H9 (cell line): ENCODE measurements around the gene HLF. TPM values are rescaled to one million over a fixed set of nuclear protein-coding genes. Genes with fewer than 3 reads are reported as not detected.

Experiments
- DNase-seq: peaks from one replicate; pipeline ENCODE4 v3.0.0-alpha.2; 2017
- H2AFZ ChIP-seq: one replicate; pipeline ENCODE4 v1.6.1; 2013; ENCODE audit warnings: mild to moderate bottlenecking, low read length, control low read depth, moderate library complexity
- H2AK5ac ChIP-seq: 2 replicates; pipeline ENCODE4 v1.6.1; 2013; ENCODE audit warnings: low read length, control low read depth, mixed read lengths; ENCODE audit not compliant: insufficient read length
- H2BK120ac ChIP-seq: one replicate; pipeline ENCODE4 v1.6.1; 2013; ENCODE audit warnings: low read depth, mild to moderate bottlenecking, low read length, control low read depth, inconsistent platforms; ENCODE audit not compliant: poor library complexity, severe bottlenecking
- H2BK12ac ChIP-seq: 2 replicates; pipeline ENCODE4 v1.6.1; 2013; ENCODE audit warnings: low read length, control low read depth, mixed read lengths, low read depth; ENCODE audit not compliant: insufficient read length
- H2BK15ac ChIP-seq: 2 replicates; pipeline ENCODE4 v1.6.1; 2013; ENCODE audit warnings: low read depth, low read length, control low read depth
- H2BK20ac ChIP-seq: one replicate; pipeline ENCODE4 v1.6.1; 2013; ENCODE audit warnings: low read depth, mild to moderate bottlenecking, low read length, control low read depth, inconsistent platforms; ENCODE audit not compliant: poor library complexity, severe bottlenecking
- H2BK5ac ChIP-seq: 2 replicates; pipeline ENCODE4 v1.6.1; 2013; ENCODE audit warnings: low read length, control low read depth, mixed read lengths; ENCODE audit not compliant: insufficient read length
- H3K14ac ChIP-seq: 2 replicates; pipeline ENCODE4 v1.6.1; 2013; ENCODE audit warnings: low read length, control low read depth; ENCODE audit not compliant: insufficient read depth
- H3K18ac ChIP-seq: 2 replicates; pipeline ENCODE4 v1.6.1; 2013; ENCODE audit warnings: low read depth, mild to moderate bottlenecking, mixed read lengths, low read length, control low read depth; ENCODE audit not compliant: insufficient read length
- H3K23ac ChIP-seq: 2 replicates; pipeline ENCODE4 v1.6.1; 2013; ENCODE audit warnings: low read length, control low read depth, mixed read lengths, low read depth; ENCODE audit not compliant: insufficient read length
- H3K23me2 ChIP-seq: 2 replicates; pipeline ENCODE4 v1.6.1; 2013; ENCODE audit warnings: low read depth, mild to moderate bottlenecking, mixed read lengths, low read length, control low read depth; ENCODE audit not compliant: insufficient read length, poor library complexity, severe bottlenecking
- H3K27ac ChIP-seq: 2 replicates; pipeline ENCODE4 v1.5.1; 2013; ENCODE audit warnings: low read length, control low read depth, mixed read lengths, low read depth; ENCODE audit not compliant: insufficient read length
- H3K27me3 ChIP-seq: 2 replicates; pipeline ENCODE4 v1.6.1; 2013; ENCODE audit warnings: low read length, control low read depth, inconsistent platforms; ENCODE audit not compliant: insufficient read depth
- H3K4ac ChIP-seq: 2 replicates; pipeline ENCODE4 v1.6.1; 2013; ENCODE audit warnings: low read depth, mild to moderate bottlenecking, control low read depth, inconsistent platforms, low read length, moderate library complexity
- H3K4me1 ChIP-seq: 2 replicates; pipeline ENCODE4 v1.6.1; 2013; ENCODE audit warnings: low read length, control low read depth, inconsistent platforms; ENCODE audit not compliant: insufficient read depth
- H3K4me2 ChIP-seq: 2 replicates; pipeline ENCODE4 v1.6.1; 2013; ENCODE audit warnings: low read length, control low read depth, mixed read lengths; ENCODE audit not compliant: insufficient read length, insufficient read depth
- H3K56ac ChIP-seq: 2 replicates; pipeline ENCODE4 v1.6.1; 2013; ENCODE audit warnings: low read depth, mild to moderate bottlenecking, mixed read lengths, low read length, control low read depth; ENCODE audit not compliant: insufficient read length
- H3K79me1 ChIP-seq: 2 replicates; pipeline ENCODE4 v1.6.1; 2013; ENCODE audit warnings: low read depth, mild to moderate bottlenecking, moderate library complexity, low read length, control low read depth, inconsistent platforms; ENCODE audit not compliant: insufficient read depth, poor library complexity, severe bottlenecking
- H3K79me2 ChIP-seq: 2 replicates; pipeline ENCODE4 v1.6.1; 2013; ENCODE audit warnings: low read length, control low read depth, inconsistent platforms; ENCODE audit not compliant: insufficient read depth
- H3K9ac ChIP-seq: 2 replicates; pipeline ENCODE4 v1.6.1; 2013; ENCODE audit warnings: low read length, control low read depth, mixed read lengths; ENCODE audit not compliant: insufficient read length; ENCODE audit errors: extremely low read depth
- H3K9me3 ChIP-seq: one replicate; pipeline ENCODE4 v1.6.1; 2013; ENCODE audit warnings: low read depth, low read length, inconsistent platforms; ENCODE audit not compliant: control insufficient read depth
- H3T11ph ChIP-seq: one replicate; pipeline ENCODE4 v1.6.1; 2013; ENCODE audit warnings: mild to moderate bottlenecking, low read length, control low read depth, inconsistent platforms
- H4K20me1 ChIP-seq: one replicate; pipeline ENCODE4 v1.6.1; 2013; ENCODE audit not compliant: control insufficient read depth, insufficient read length, insufficient read depth
- H4K5ac ChIP-seq: 2 replicates; pipeline ENCODE4 v1.6.1; 2013; ENCODE audit warnings: low read depth, mild to moderate bottlenecking, mixed read lengths, low read length, control low read depth; ENCODE audit not compliant: insufficient read length
- H4K8ac ChIP-seq: replicated peaks from 2 replicates; pipeline ENCODE4 v1.6.1; 2013; ENCODE audit warnings: low read length, control low read depth, mixed read lengths, low read depth; ENCODE audit not compliant: insufficient read length
- H4K91ac ChIP-seq: 2 replicates; pipeline ENCODE4 v1.6.1; 2013; ENCODE audit warnings: low read depth, mild to moderate bottlenecking, moderate library complexity, mixed read lengths, low read length, control low read depth; ENCODE audit not compliant: insufficient read length
- H3K27ac Mint-ChIP-seq, 3 experiments: 2 replicates in 2 of 3; 3 replicates in 1 of 3; pipeline ENCODE4 v1.8.0; 2020 to 2021; ENCODE audit warnings: mixed read lengths in 3 of 3, mild to moderate bottlenecking in 1 of 3, moderate library complexity in 1 of 3
- H3K27me3 Mint-ChIP-seq: 2 replicates; pipeline ENCODE4 v1.8.0; 2021; ENCODE audit warnings: low read depth, mild to moderate bottlenecking, moderate library complexity, mixed read lengths
- H3K36me3 Mint-ChIP-seq, 3 experiments: 2 replicates in 2 of 3; 3 replicates in 1 of 3; pipeline ENCODE4 v1.8.0; 2020 to 2021; ENCODE audit warnings: low read depth in 3 of 3, mixed read lengths in 3 of 3; ENCODE audit not compliant: insufficient read depth in 1 of 3
- H3K4me1 Mint-ChIP-seq, 2 experiments: 2 replicates each; pipeline ENCODE4 v1.8.0; 2020; ENCODE audit warnings: mixed read lengths in 2 of 2
- H3K4me3 Mint-ChIP-seq, 2 experiments: 2 replicates in 1 of 2; 3 replicates in 1 of 2; pipeline ENCODE4 v1.8.0; 2020 to 2021; ENCODE audit warnings: mild to moderate bottlenecking in 2 of 2, mixed read lengths in 2 of 2, moderate library complexity in 1 of 2
- H3K9me3 Mint-ChIP-seq, 2 experiments: 2 replicates in 1 of 2; 3 replicates in 1 of 2; pipeline ENCODE4 v1.8.0; 2020; ENCODE audit warnings: mild to moderate bottlenecking in 2 of 2, mixed read lengths in 2 of 2, moderate library complexity in 1 of 2
- CTCF ChIP-seq: fragments of 200-600 bp; sonication (generic); conservative IDR thresholded peaks from 3 replicates; pipeline ENCODE4 v1.8.0; 2021; ENCODE audit warnings: antibody characterized with exemption, mild to moderate bottlenecking
- WGBS: extraction: QIAGEN DNeasy Blood & Tissue Kit; methylation state at CpG from one replicate; pipeline ENCODE4 v1.1.7; 2013; ENCODE audit warnings: missing lambda C conversion rate, low lambda C conversion rate, mixed read lengths; ENCODE audit not compliant: insufficient read length; ENCODE audit errors: extremely low coverage; 5-methylcytosine and 5-hydroxymethylcytosine counted together
- total RNA-seq: library from RNA; stranded (reverse); gene quantifications from 2 replicates; pipeline ENCODE4 v1.2.1, GENCODE V29; 2021

HLF gene
- total RNA-seq, 1 experiment from 2014 or later = 0.17 TPM

- H3K9me3 ChIP-seq = no peaks in the 10 kb centered on the region
- H3T11ph ChIP-seq = no peak overlapping the region
- no peak overlapping the region for H4K8ac ChIP-seq
- no peak overlapping the region for H3K14ac ChIP-seq
- no peaks in the 10 kb centered on the region for H3K27me3 ChIP-seq
- no peaks in the 10 kb centered on the region for H3K79me1 ChIP-seq
- H3K4me1 Mint-ChIP-seq = peaks cover 2 to 5% of the 10 kb centered on the region in 2 experiments; a peak in 2 of 4 replicates
- no peak overlapping the region for H3K4me3 Mint-ChIP-seq
- no peak overlapping the region for H2BK20ac ChIP-seq
- no peak overlapping the region for H3K23ac ChIP-seq
- no peak overlapping the region for H3K18ac ChIP-seq
- H3K9me3 Mint-ChIP-seq = peaks cover 0 to 3% of the 10 kb centered on the region in 2 experiments; a peak in 1 of 5 replicates
- no peak overlapping the region for H4K5ac ChIP-seq
- H3K36me3 Mint-ChIP-seq = no peaks in the 10 kb centered on the region
- H3K4me2 ChIP-seq = no peak overlapping the region
- H2BK120ac ChIP-seq = no peak overlapping the region
- H4K20me1 ChIP-seq = no peaks in the 10 kb centered on the region
- no peak overlapping the region for H4K91ac ChIP-seq
- H3K9ac ChIP-seq = no peak overlapping the region
- no peak overlapping the region for H2AFZ ChIP-seq
- H3K27ac ChIP-seq = no peak overlapping the region
- TF ChIP-seq CTCF = no peak
- H2BK15ac ChIP-seq = no peak overlapping the region
- no peaks in the 10 kb centered on the region for H3K4me1 ChIP-seq
- H3K56ac ChIP-seq = no peak overlapping the region
- H3K4ac ChIP-seq = no peak overlapping the region
- H3K27me3 Mint-ChIP-seq = no peaks in the 10 kb centered on the region
- no peak overlapping the region for H2BK5ac ChIP-seq
- H3K27ac Mint-ChIP-seq = no peak overlapping the region
- H3K79me2 ChIP-seq = no peaks in the 10 kb centered on the region
- no peaks in the 10 kb centered on the region for H3K23me2 ChIP-seq
- no peak for DNase-seq
- no CpG with 5 or more reads among the region's 4 CpGs for WGBS
- H2BK12ac ChIP-seq = no peak overlapping the region
- H2AK5ac ChIP-seq = no peak overlapping the region
Observed at GRCh38 chr17:55289978-55290377, 25.2 kb downstream of the HLF start.
